Suprapubic skin (tissue), 4 donors: ENCODE data around the gene FAM9A. TPM values are rescaled to one million over a fixed set of nuclear protein-coding genes. Genes with fewer than 3 reads are reported as not detected.

ENCODE experiments used
- DNase-seq, 2 donors: peaks; one replicate each; pipeline ENCODE4 v3.0.0-alpha.2; 2019; ENCODE audit warnings: low spot score in 2 of 2
- H3K27ac ChIP-seq: fragments of 200-600 bp; sonication (generic); one replicate; pipeline ENCODE4 v1.5.1; 2019
- H3K27me3 ChIP-seq: fragments of 200-600 bp; sonication (generic); one replicate; pipeline ENCODE4 v1.5.1; 2019
- H3K36me3 ChIP-seq: fragments of 200-600 bp; sonication (generic); one replicate; pipeline ENCODE4 v1.5.1; 2019
- H3K4me1 ChIP-seq: fragments of 200-600 bp; sonication (generic); one replicate; pipeline ENCODE4 v1.5.1; 2019
- H3K4me3 ChIP-seq: fragments of 200-600 bp; sonication (generic); one replicate; pipeline ENCODE4 v1.5.1; 2019; ENCODE audit warnings: mild to moderate bottlenecking
- H3K9me3 ChIP-seq: fragments of 200-600 bp; sonication (generic); one replicate; pipeline ENCODE4 v1.5.1; 2019
- EP300 ChIP-seq: sonication (generic); formaldehyde crosslinking; IDR thresholded peaks from one replicate; pipeline ENCODE4 v1.6.1; 2017; ENCODE audit warnings: antibody characterized with exemption
- POLR2A ChIP-seq, 2 donors: fragments of 450-650 bp; IDR thresholded peaks; one replicate each; pipeline ENCODE4 v1.6.1; 2017; ENCODE audit warnings: antibody characterized with exemption in 2 of 2, mild to moderate bottlenecking in 2 of 2, moderate library complexity in 2 of 2
- POLR2AphosphoS5 ChIP-seq, 3 donors: sonication (generic); formaldehyde crosslinking; IDR thresholded peaks; one replicate each; pipeline ENCODE4 v1.6.1; 2017; ENCODE audit warnings: antibody characterized with exemption in 3 of 3
- WGBS: methylation state at CpG from one replicate; pipeline ENCODE4 v1.1.5; 2018; 5-methylcytosine and 5-hydroxymethylcytosine counted together
- total RNA-seq, 4 donors: library from RNA; depleted of rRNA; stranded (reverse); fragments of >200 nt; gene quantifications; one replicate each; pipeline ENCODE4 v1.1.0, GENCODE V29; 2016
- TF ChIP-seq, protein P1 (sequence below), 2 donors: fragments of 200-600 bp in 1 of 2; fragments of 450-650 bp in 1 of 2; sonication (generic) in 1 of 2; IDR thresholded peaks; one replicate each; pipeline ENCODE4 v1.5.1; 2016 to 2019; ENCODE audit warnings: antibody characterized with exemption in 2 of 2, mild to moderate bottlenecking in 1 of 2, moderate library complexity in 1 of 2

Gene FAM9A
- not detected for total RNA-seq

DNA sequence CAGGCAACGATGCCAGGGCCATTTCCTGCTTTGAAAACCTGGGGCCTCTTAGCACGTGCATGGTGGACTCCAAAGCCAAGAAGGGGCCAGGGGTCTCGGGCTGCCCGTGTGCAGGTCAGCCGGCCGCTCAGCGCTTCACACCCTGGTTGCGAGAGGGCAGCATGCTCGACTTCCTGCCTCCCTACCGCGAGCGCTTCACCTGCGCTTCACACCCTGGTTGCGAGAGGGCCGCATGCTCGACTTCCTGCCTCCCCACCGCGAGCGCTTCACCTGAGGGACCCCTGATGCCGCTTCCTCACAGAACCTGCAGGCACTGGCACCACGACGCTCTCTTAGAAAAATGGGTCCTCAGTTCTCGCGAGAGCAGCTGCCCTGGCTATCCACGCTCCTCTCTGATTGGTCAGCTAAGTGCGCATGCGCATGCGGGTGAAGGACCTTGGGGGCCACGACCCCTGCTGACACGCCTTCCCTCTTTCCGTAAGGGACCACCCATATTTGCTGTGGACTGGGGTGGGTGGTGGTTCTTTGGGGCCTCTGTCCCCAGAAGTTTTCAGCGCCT, at the start of gene FAM9A:
Gene FAM9A (minus strand): TSS at position 343 of the 559 bp plus-strand sequence. CDS start 1,212 bp downstream, outside the sequence.
- no peaks in the 10 kb centered on the region for H3K27me3 ChIP-seq
- H3K9me3 ChIP-seq, result no peaks in the 10 kb centered on the region
- H3K4me3 ChIP-seq, result no peak within 1 kb of the TSS
- no peak within 1 kb of the TSS for H3K27ac ChIP-seq
- DNase-seq, result no peak
- WGBS, result 95% methylated on average over 27 of the region's 32 CpGs
- no peaks in the 10 kb centered on the region for H3K4me1 ChIP-seq
- H3K36me3 ChIP-seq, result no peaks in the 10 kb centered on the region
- TF ChIP-seq EP300, result no peak
- no peak for TF ChIP-seq POLR2A (IDR thresholded peaks at IDR 0.05)
- TF ChIP-seq POLR2AphosphoS5 (IDR thresholded peaks at IDR 0.05), result no peak
- TF ChIP-seq, protein P1, sequence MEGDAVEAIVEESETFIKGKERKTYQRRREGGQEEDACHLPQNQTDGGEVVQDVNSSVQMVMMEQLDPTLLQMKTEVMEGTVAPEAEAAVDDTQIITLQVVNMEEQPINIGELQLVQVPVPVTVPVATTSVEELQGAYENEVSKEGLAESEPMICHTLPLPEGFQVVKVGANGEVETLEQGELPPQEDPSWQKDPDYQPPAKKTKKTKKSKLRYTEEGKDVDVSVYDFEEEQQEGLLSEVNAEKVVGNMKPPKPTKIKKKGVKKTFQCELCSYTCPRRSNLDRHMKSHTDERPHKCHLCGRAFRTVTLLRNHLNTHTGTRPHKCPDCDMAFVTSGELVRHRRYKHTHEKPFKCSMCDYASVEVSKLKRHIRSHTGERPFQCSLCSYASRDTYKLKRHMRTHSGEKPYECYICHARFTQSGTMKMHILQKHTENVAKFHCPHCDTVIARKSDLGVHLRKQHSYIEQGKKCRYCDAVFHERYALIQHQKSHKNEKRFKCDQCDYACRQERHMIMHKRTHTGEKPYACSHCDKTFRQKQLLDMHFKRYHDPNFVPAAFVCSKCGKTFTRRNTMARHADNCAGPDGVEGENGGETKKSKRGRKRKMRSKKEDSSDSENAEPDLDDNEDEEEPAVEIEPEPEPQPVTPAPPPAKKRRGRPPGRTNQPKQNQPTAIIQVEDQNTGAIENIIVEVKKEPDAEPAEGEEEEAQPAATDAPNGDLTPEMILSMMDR (IDR thresholded peaks at IDR 0.05), result no peak

- Histone ChIP-seq H3K27ac (no peak overlapping the region), H3K4me1 (no peaks in the 10 kb centered on the region), H3K36me3 (no peaks in the 10 kb centered on the region), H3K27me3 (no peaks in the 10 kb centered on the region), H3K4me3 (no peak overlapping the region), H3K9me3 (no peaks in the 10 kb centered on the region)
- no peak for DNase-seq
- WGBS, result 80% methylated on average over 6 of the region's 6 CpGs
- TF ChIP-seq, protein P1 (IDR thresholded peaks at IDR 0.05), result no peak
These were observed 49.3 kb upstream of the FAM9A start for GRCh38 chrX:8850478-8850877.

DNA sequence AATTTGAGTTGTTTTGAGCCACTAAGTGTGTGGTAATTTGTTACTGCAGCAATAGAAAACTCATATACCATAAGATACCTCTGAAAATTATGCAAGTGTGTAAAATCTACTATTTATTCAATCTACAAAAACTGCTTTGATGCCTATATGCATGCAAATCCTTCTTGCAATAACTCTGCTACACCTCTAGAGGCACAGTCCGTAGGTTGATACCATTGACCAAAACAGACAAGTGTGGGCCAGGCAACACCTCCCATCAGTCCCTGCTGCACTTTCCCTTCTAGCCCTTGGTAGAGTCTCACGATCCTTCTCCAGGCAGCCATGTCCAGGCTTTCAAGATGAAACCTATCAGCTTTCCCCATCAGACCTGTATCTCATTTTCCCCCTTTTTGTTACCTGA, 48.8 kb upstream of the FAM9A start:
- 61% methylated on average over 2 of the region's 2 CpGs for WGBS
- H3K27ac ChIP-seq, result no peak overlapping the region
- H3K9me3 ChIP-seq, result no peaks in the 10 kb centered on the region
- no peak for DNase-seq
- no peak overlapping the region for H3K4me3 ChIP-seq
- H3K36me3 ChIP-seq, result no peaks in the 10 kb centered on the region
- no peaks in the 10 kb centered on the region for H3K27me3 ChIP-seq
- TF ChIP-seq POLR2AphosphoS5 (IDR thresholded peaks at IDR 0.05) (no peak), POLR2A (IDR thresholded peaks at IDR 0.05) (no peak), EP300 (no peak)
- TF ChIP-seq, protein P1 (IDR thresholded peaks at IDR 0.05), result no peak
- H3K4me1 ChIP-seq, result no peaks in the 10 kb centered on the region

- Histone ChIP-seq H3K4me1 (no peaks in the 10 kb centered on the region), H3K36me3 (no peaks in the 10 kb centered on the region), H3K27ac (no peak overlapping the region), H3K27me3 (no peaks in the 10 kb centered on the region), H3K4me3 (no peak overlapping the region), H3K9me3 (no peaks in the 10 kb centered on the region)
- 71% methylated on average over 2 of the region's 2 CpGs for WGBS
- no peak for DNase-seq
- TF ChIP-seq POLR2AphosphoS5 (IDR thresholded peaks at IDR 0.05) (no peak), EP300 (no peak), POLR2A (IDR thresholded peaks at IDR 0.05) (no peak)
- TF ChIP-seq, protein P1 (IDR thresholded peaks at IDR 0.05), result no peak
These were observed 48.3 kb upstream of the FAM9A start for GRCh38 chrX:8849458-8849857.

- DNase-seq, result no peak
- Histone ChIP-seq H3K9me3 (no peaks in the 10 kb centered on the region), H3K4me3 (no peak overlapping the region), H3K36me3 (no peaks in the 10 kb centered on the region), H3K27ac (no peak overlapping the region), H3K27me3 (no peaks in the 10 kb centered on the region), H3K4me1 (no peaks in the 10 kb centered on the region)
- no peak for TF ChIP-seq EP300
- TF ChIP-seq, protein P1 (IDR thresholded peaks at IDR 0.05), result no peak
- TF ChIP-seq POLR2AphosphoS5 (IDR thresholded peaks at IDR 0.05), result no peak
- no peak for TF ChIP-seq POLR2A (IDR thresholded peaks at IDR 0.05)
- WGBS, result 53% methylated on average over 3 of the region's 3 CpGs
These were observed 47.7 kb upstream of the FAM9A start for GRCh38 chrX:8848911-8849310.
